Tibial artery (tissue), 4 donors: ENCODE results near the gene EDIL3.

Source experiments
- DNase-seq, 2 donors: peaks; one replicate each; pipeline ENCODE4 v3.0.0-alpha.2; 2019
- H3K27ac ChIP-seq, 2 donors: fragments of 200-600 bp; sonication (generic) in 1 of 2; 1 replicate in 1 of 2; 2 replicates in 1 of 2; pipeline ENCODE4 v1.5.1; 2018 to 2019; ENCODE audit warnings: mild to moderate bottlenecking in 1 of 2
- H3K27me3 ChIP-seq, 2 donors: fragments of 200-600 bp; sonication (generic) in 1 of 2; one replicate each; pipeline versions ENCODE4 v1.5.1 to v1.6.0; 2016 to 2019
- H3K36me3 ChIP-seq, 3 donors: fragments of 200-600 bp; sonication (generic) in 2 of 3; one replicate each; pipeline ENCODE4 v1.5.1; 2016 to 2019; ENCODE audit warnings: mild to moderate bottlenecking in 2 of 3
- H3K4me1 ChIP-seq, 4 donors: fragments of 200-600 bp; sonication (generic) in 2 of 4; 1 replicate in 3 of 4; 2 replicates in 1 of 4; pipeline ENCODE4 v1.5.1; 2016 to 2019
- H3K4me3 ChIP-seq, 2 donors: fragments of 200-600 bp; sonication (generic) in 1 of 2; 1 replicate in 1 of 2; 2 replicates in 1 of 2; pipeline ENCODE4 v1.5.1; 2018 to 2019; ENCODE audit warnings: mild to moderate bottlenecking in 2 of 2
- H3K9me3 ChIP-seq, 3 donors: fragments of 200-600 bp; sonication (generic) in 1 of 3; one replicate each; pipeline ENCODE4 v1.5.1; 2016 to 2019
- CTCF ChIP-seq, 2 experiments: fragments of 200-600 bp in 1 of 2; fragments of 450-650 bp in 1 of 2; IDR thresholded peaks; one replicate each; pipeline ENCODE4 v1.5.1; 2017 to 2019; ENCODE audit warnings: antibody characterized with exemption in 2 of 2, mild to moderate bottlenecking in 1 of 2, moderate library complexity in 1 of 2
- intact Hi-C: fragments of 100-400 bp; cut with DNase I; formaldehyde crosslinking; loops from one replicate; pipeline ENCODE4 v1.15.0; 2023; ENCODE audit warnings: low total_unique reads

EDIL3 gene

GRCh38 chr5:84419742-84420141 is 35.1 kb upstream of the EDIL3 start:
- TF ChIP-seq CTCF (IDR thresholded peaks at IDR 0.05) = no peak
- intact Hi-C loops = no loop called here
- no peak for DNase-seq
- Histone ChIP-seq H3K27me3 (no peaks in the 10 kb centered on the region), H3K9me3 (no peaks in the 10 kb centered on the region), H3K4me3 (no peak overlapping the region), H3K4me1 (no peaks in the 10 kb centered on the region), H3K36me3 (no peaks in the 10 kb centered on the region), H3K27ac (no peak overlapping the region)

- Histone ChIP-seq H3K27ac (no peak overlapping the region), H3K27me3 (no peaks in the 10 kb centered on the region), H3K36me3 (no peaks in the 10 kb centered on the region), H3K9me3 (no peaks in the 10 kb centered on the region), H3K4me1 (peaks cover 0 to 5% (median 0%) of the 10 kb centered on the region in 4 donors), H3K4me3 (no peak overlapping the region)
- no peak for TF ChIP-seq CTCF (IDR thresholded peaks at IDR 0.05)
- DNase-seq = no peak
- intact Hi-C loops = no loop called here
Measured at GRCh38 chr5:84411832-84412605, 27.3 kb upstream of the EDIL3 start.

- no peak overlapping the region for H3K27ac ChIP-seq
- peaks cover 0 to 5% (median 0%) of the 10 kb centered on the region in 4 donors for H3K4me1 ChIP-seq
- intact Hi-C loops = no loop called here
- no peak for TF ChIP-seq CTCF (IDR thresholded peaks at IDR 0.05)
- H3K4me3 ChIP-seq = no peak overlapping the region
- no peaks in the 10 kb centered on the region for H3K27me3 ChIP-seq
- DNase-seq = no peak
- H3K9me3 ChIP-seq = no peaks in the 10 kb centered on the region
- no peaks in the 10 kb centered on the region for H3K36me3 ChIP-seq
Measured at GRCh38 chr5:84406111-84406510, 21.4 kb upstream of the EDIL3 start.

- H3K4me1 ChIP-seq = peaks cover 0 to 3% (median 0%) of the 10 kb centered on the region in 4 donors
- no peak for TF ChIP-seq CTCF (IDR thresholded peaks at IDR 0.05)
- no peaks in the 10 kb centered on the region for H3K9me3 ChIP-seq
- H3K27me3 ChIP-seq = no peaks in the 10 kb centered on the region
- no peak overlapping the region for H3K27ac ChIP-seq
- no peaks in the 10 kb centered on the region for H3K36me3 ChIP-seq
- no peak for DNase-seq
- H3K4me3 ChIP-seq = no peak overlapping the region
- intact Hi-C loops = no loop called here
Measured at GRCh38 chr5:84403773-84404172, 19.1 kb upstream of the EDIL3 start.

GRCh38 chr5:84397385-84397784 is 12.7 kb upstream of the EDIL3 start:
- TF ChIP-seq CTCF (IDR thresholded peaks at IDR 0.05) = no peak
- no peaks in the 10 kb centered on the region for H3K36me3 ChIP-seq
- H3K4me1 ChIP-seq = peaks cover 0 to 27% (median 7%) of the 10 kb centered on the region in 4 donors
- no peaks in the 10 kb centered on the region for H3K27me3 ChIP-seq
- no peak overlapping the region for H3K27ac ChIP-seq
- no peak for DNase-seq
- H3K9me3 ChIP-seq = no peaks in the 10 kb centered on the region
- intact Hi-C loops = no loop called here
- no peak overlapping the region for H3K4me3 ChIP-seq
